ENCODE measurements around the gene NIPSNAP2.
"Not testable (repeated sequence)": the region's sequence is repeated elsewhere in the genome, so short reads cannot be mapped to it uniquely, and the experiment has no call there.

Gene NIPSNAP2

GRCh38 chr7:55977831-55978230, 13.4 kb downstream of the NIPSNAP2 start:
- DNase-seq: no peak

DNA sequence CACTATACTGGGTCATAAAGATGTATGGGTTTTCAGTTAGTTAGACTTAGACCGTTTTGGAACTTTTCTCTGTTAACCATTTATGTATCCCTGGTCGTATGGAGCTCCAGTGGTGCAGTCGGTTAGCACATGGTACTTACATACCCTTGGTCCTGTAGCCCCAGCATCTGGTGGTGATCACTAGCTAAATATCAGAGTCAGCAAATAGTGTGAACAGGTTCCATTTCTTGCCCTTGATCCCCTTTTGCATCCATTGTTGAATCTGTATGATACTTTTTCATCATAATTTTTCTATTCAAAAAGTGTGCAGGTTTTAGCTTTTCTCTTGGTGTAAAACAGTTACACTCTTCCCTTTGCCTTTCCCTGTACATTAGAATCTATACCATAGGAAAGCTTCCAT, 15.9 kb downstream of the NIPSNAP2 start:
- DNase-seq: no peak

DNA sequence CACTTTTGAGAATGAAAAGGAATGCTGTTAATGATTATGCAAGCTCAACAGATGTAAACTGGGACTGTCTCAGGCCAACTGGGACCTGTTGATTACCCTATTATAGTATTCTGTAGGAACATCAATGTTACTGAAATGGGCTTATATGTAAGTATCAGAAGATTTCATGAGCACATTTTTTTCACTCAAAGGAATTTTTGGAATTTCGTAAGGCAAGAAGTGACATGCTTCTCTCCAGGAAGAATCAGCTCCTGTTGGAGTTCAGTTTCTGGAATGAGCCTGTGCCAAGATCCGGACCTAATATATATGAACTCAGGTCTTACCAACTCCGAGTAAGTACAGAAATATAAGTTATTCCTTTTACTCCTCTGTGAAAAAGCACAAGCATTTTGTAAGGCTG, 19.2 kb downstream of the NIPSNAP2 start:
- no peak for DNase-seq

- DNase-seq: no peak
Measured at GRCh38 chr7:55992346-55992745, 28.0 kb downstream of the NIPSNAP2 start.

- no peak for DNase-seq
Measured at GRCh38 chr7:55996856-55997500, 32.6 kb downstream of the NIPSNAP2 start.

DNA sequence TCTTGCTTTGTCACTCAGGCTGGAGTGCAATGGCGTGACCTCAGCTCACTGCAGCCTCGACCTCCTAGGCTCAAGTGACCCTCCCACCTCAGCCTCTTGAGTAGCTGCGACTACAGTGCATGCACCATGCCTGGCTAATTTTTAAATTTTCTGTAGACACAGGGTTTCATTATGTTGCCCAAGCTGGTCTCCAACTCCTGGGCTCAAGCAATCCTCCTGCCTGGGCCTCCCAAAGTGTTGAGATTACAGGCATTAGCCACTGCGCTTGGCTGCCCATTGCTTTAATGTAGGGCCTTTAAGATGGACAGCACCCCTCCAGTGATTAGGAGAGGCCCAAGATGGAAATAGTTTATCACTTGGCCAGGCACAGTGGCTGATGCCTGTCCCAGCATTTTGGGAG, 39.4 kb downstream of the NIPSNAP2 start:
- no peak for DNase-seq

DNA sequence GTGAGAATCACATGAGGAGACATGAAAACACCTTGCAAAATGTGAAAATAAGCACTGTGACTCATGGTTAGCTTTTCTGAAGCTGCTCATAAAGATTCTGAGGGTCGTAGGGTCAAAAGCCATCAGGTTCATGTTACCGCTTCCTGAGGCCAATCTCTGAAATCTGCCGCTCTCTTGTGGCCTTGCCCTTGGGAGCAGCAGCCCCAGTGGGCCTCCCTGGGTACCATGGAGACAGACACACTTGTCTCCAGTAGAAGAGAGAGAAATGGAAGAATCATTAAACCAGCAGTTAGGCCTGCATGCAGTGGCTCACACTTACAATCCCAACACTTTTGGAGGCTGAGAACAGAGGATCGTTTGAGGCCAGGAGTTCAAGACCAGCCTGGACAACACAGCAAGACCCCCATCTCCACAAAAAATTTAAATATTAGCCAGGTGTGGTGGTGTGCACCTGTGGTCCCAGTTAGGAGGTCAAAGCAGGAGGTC, 42.8 kb downstream of the NIPSNAP2 start:
- no peak for DNase-seq

GRCh38 chr7:56007891-56008290, 43.5 kb downstream of the NIPSNAP2 start:
- no peak for DNase-seq

DNA sequence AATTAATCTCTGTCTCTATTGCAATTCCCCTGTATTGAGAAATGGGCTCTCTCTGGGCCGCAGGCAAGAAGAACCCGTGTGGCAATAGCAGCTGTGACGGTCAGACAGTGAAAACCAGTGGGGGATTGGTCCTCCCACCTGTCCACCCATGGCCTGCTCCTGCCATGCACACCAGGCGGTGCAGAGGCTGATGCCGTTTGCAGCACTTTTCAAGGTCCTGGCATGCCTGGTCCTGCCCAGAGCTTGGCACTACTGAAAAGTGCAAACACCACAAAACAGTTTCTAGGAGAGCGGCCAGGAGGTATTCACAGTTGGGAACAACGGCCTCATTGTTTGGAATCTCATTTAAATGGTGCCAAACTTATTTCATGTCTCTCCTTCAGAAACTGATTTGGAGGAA, 45.3 kb downstream of the NIPSNAP2 start:
- no peak for DNase-seq

DNA sequence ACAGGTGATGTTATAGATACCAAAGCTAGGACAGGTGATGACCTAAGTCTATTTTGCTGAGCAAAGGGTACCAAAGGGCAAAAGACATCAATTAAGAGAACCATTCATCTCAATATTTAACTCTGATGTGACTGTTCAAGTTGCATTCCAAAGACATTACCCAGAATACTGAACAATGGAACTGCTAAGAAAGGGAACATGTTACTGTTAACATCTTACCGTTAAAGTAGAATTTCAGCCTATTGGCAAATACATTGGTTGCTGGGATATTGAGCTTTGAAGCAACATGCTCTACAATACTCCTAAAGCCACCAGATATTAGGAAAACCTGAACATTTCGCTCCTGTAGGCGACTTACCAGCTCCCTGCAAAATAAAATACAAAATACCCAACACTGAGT, 52.6 kb downstream of the NIPSNAP2 start:
- not testable (repeated sequence) for DNase-seq

- DNase-seq: no peak
Measured at GRCh38 chr7:56019501-56019900, 55.1 kb downstream of the NIPSNAP2 start.

- no peak for DNase-seq
Measured at GRCh38 chr7:56023500-56023899, 59.1 kb downstream of the NIPSNAP2 start.

DNA sequence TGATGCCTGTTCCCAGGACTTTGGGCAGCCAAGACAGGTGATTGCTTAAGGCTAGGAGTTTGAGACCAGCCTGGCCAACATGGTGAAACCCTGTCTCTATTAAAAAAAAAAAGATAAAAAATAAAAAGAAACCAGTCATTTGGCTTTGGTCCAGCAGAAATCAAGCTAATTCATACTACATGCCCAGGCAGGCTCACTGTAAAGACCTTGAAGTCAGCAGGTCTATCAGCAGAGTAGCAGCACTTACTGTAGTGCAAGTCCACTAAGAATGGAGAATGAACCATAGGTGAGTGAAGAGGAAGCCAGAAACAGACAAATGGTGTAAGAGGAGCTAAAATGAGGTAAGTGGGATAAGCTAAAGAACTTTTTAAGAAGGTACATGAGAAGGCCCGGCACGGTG, 62.2 kb downstream of the NIPSNAP2 start:
- DNase-seq: no peak

- DNase-seq: no peak
Measured at GRCh38 chr7:56028942-56029630, 64.7 kb downstream of the NIPSNAP2 start.

GRCh38 chr7:56030340-56030739, 66.0 kb downstream of the NIPSNAP2 start:
- DNase-seq: no peak

GRCh38 chr7:56031556-56031955, 67.2 kb downstream of the NIPSNAP2 start:
- not testable (repeated sequence) for DNase-seq

GRCh38 chr7:56032578-56032977, 68.2 kb downstream of the NIPSNAP2 start:
- DNase-seq: not testable (repeated sequence)

DNA sequence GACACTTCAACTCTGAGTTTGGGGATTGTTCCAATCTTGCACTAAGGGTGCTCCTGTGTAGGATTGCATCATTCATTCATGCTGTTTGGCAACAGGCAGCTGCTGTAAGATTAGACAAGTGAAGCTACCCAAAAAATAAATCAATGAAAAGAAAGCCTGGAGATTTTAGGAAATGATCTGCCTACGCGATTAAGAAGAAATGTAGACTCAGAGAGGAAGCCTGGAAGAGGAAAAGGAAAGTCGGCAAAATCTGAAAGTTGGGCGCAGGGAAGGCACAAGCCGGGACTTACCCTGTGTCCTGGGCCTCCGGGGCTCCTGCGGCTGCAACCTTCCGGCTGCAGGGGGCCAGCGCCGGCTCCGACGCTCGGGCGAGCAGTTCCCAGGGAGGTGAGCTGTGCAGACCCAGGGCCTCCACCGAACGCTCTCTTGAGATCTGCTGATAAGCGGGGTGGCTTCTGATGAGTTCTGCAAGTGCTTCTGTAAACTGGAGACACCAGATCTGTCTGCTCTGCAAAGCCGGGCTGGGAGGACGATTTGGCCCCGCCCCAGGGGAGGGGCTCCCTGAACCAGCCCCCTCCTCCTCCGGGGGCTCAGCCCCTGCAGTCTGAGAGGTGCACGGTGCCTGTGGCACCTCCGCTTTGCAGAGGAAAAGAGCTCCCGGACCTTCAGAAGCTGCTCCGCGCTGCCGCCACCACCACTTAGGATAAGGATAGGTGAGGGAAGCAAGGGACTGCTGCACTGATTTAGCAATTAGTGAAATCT, 69.5 kb downstream of the NIPSNAP2 start:
- peak; percentile 67 for DNase-seq

- no peak for DNase-seq
Measured at GRCh38 chr7:56040730-56041129, 76.3 kb downstream of the NIPSNAP2 start.

GRCh38 chr7:56045758-56046157, 81.4 kb downstream of the NIPSNAP2 start:
- DNase-seq: not testable (repeated sequence)

GRCh38 chr7:56046721-56047445, 82.5 kb downstream of the NIPSNAP2 start:
- no peak for DNase-seq

GRCh38 chr7:56047446-56048116, 83.2 kb downstream of the NIPSNAP2 start:
- DNase-seq: not testable (repeated sequence)

DNA sequence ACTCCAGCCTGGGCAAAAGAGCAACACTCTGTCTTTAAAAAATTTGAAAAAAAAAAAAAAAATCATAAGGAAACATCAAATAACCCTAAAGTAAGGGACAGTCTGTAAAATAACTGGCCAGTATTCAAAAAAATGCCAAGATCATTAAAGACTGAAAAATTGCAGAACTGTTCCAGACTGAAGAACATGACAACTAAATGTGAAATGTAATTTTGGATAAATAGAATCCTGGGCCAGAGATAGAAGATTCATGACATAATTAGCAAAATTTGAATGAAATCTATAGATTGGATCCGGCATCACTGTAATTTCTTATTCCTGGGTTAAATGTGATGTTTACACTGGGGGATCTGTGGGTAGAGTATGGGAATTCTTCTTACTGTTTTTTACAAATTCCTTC, 83.9 kb downstream of the NIPSNAP2 start:
- no peak for DNase-seq

Data from NCI-H2107 (cell line).